Measurements from ENCODE around the gene PLA2G2C. TPM values are rescaled to one million over a fixed set of nuclear protein-coding genes. Genes with fewer than 3 reads are reported as not detected.

Gene PLA2G2C
- polyA plus RNA-seq, 3 donors: not detected

- 79 to 92% (median 91%) methylated on average over 4 of the region's 4 CpGs for WGBS, 3 donors
- no peak overlapping the region for H3K27ac ChIP-seq (ENCODE audit: low read depth, low read length)
These were observed 3.3 kb upstream of the PLA2G2C start for GRCh38 chr1:20189664-20190063.

GRCh38 chr1:20188455-20188817, 2.1 kb upstream of the PLA2G2C start:
- WGBS, 3 donors: 58 to 63% (median 61%) methylated on average over 4 of the region's 4 CpGs

GRCh38 chr1:20187813-20188454, 1.6 kb upstream of the PLA2G2C start:
- no peak overlapping the region for H3K27ac ChIP-seq (ENCODE audit: low read depth, low read length)
- WGBS, 3 donors: 49 to 57% (median 51%) methylated on average over 4 of the region's 4 CpGs

More at GRCh38 chr1:20188455-20188817, 2.1 kb upstream of the PLA2G2C start:
- H3K27ac ChIP-seq (ENCODE audit: low read depth, low read length): no peak overlapping the region

- WGBS, 3 donors: 33 to 67% (median 67%) methylated on average over 7 of the region's 7 CpGs
- H3K27ac ChIP-seq (ENCODE audit: low read depth, low read length): no peak overlapping the region
These were observed 940 bp upstream of the PLA2G2C start for GRCh38 chr1:20187103-20187812.

GRCh38 chr1:20184997-20185833, 1.1 kb downstream of the PLA2G2C start:
- no peak overlapping the region for H3K27ac ChIP-seq (ENCODE audit: low read depth, low read length)
- WGBS, 3 donors: 50 to 55% (median 55%) methylated on average over 17 of the region's 17 CpGs

- H3K27ac ChIP-seq (ENCODE audit: low read depth, low read length): no peak overlapping the region
- 57 to 58% (median 58%) methylated on average over 6 of the region's 6 CpGs for WGBS, 3 donors
These were observed 1.8 kb downstream of the PLA2G2C start for GRCh38 chr1:20184481-20184900.

GRCh38 chr1:20183616-20184271, 2.6 kb downstream of the PLA2G2C start:
- WGBS, 3 donors: 71 to 75% (median 75%) methylated on average over 13 of the region's 13 CpGs
- no peak overlapping the region for H3K27ac ChIP-seq (ENCODE audit: low read depth, low read length)

GRCh38 chr1:20183035-20183434, 3.3 kb downstream of the PLA2G2C start:
- WGBS, 3 donors: 53 to 89% (median 86%) methylated on average over 10 of the region's 10 CpGs
- H3K27ac ChIP-seq (ENCODE audit: low read depth, low read length): no peak overlapping the region

GRCh38 chr1:20182415-20182814, 3.9 kb downstream of the PLA2G2C start:
- no peak overlapping the region for H3K27ac ChIP-seq (ENCODE audit: low read depth, low read length)

- H3K27ac ChIP-seq (ENCODE audit: low read depth, low read length): no peak overlapping the region
These were observed 5.5 kb downstream of the PLA2G2C start for GRCh38 chr1:20180844-20181207.

GRCh38 chr1:20180129-20180843, 6.0 kb downstream of the PLA2G2C start:
- 54 to 75% (median 74%) methylated on average over 6 of the region's 6 CpGs for WGBS, 3 donors
- H3K27ac ChIP-seq (ENCODE audit: low read depth, low read length): no peak overlapping the region

More at GRCh38 chr1:20180844-20181207, 5.5 kb downstream of the PLA2G2C start:
- WGBS, 3 donors: 43 to 80% (median 75%) methylated on average over 3 of the region's 3 CpGs

GRCh38 chr1:20179371-20180128, 6.8 kb downstream of the PLA2G2C start:
- 75 to 92% (median 84%) methylated on average over 2 of the region's 2 CpGs for WGBS, 3 donors
- no peak overlapping the region for H3K27ac ChIP-seq (ENCODE audit: low read depth, low read length)

- WGBS, 3 donors: 76 to 89% (median 84%) methylated on average over 13 of the region's 13 CpGs
- no peak overlapping the region for H3K27ac ChIP-seq (ENCODE audit: low read depth, low read length)
These were observed 7.5 kb downstream of the PLA2G2C start for GRCh38 chr1:20178634-20179370.

- 46 to 52% (median 52%) methylated on average over 9 of the region's 9 CpGs for WGBS, 3 donors
- no peak overlapping the region for H3K27ac ChIP-seq (ENCODE audit: low read depth, low read length)
These were observed 11.2 kb downstream of the PLA2G2C start for GRCh38 chr1:20174937-20175666.

- H3K27ac ChIP-seq (ENCODE audit: low read depth, low read length): no peak overlapping the region
- WGBS, 3 donors: 78 to 94% (median 93%) methylated on average over 12 of the region's 12 CpGs
These were observed 14.2 kb downstream of the PLA2G2C start for GRCh38 chr1:20172033-20172590.

GRCh38 chr1:20169932-20170331, 16.4 kb downstream of the PLA2G2C start:
- H3K27ac ChIP-seq (ENCODE audit: low read depth, low read length): no peak overlapping the region
- WGBS, 3 donors: 78 to 92% (median 80%) methylated on average over 5 of the region's 5 CpGs

Data from adipose tissue (tissue), 3 donors.